Hepatocyte (in vitro differentiated cells): ENCODE measurements around the gene DNAJB12.

Source experiments
- EZH2 ChIP-seq: fragments of 200-600 bp; sonication (generic); IDR thresholded peaks from 2 replicates; pipeline ENCODE4 v1.6.1; 2016; ENCODE audit warnings: antibody characterized with exemption, mild to moderate bottlenecking, borderline replicate concordance
- EZH2phosphoT487 ChIP-seq: fragments of 200-600 bp; sonication (generic); IDR thresholded peaks from one replicate; pipeline ENCODE4 v1.6.1; 2018; ENCODE audit warnings: antibody characterized with exemption, mild to moderate bottlenecking, low read depth, moderate library complexity; ENCODE audit not compliant: unreplicated experiment, severe bottlenecking

GRCh38 chr10:72321248-72322029 lies 33.3 kb downstream of the DNAJB12 start:
- TF ChIP-seq EZH2 (no peak), EZH2phosphoT487 (no peak)
